OCI-LY1 (cell line): ENCODE measurements around the gene GCKR.

Experiments used
- H2AFZ ChIP-seq: fragments of 200-600 bp; sonication (generic), shearing (Covaris generic); 2 replicates; pipeline ENCODE4 v1.6.0; 2014; ENCODE audit warnings: antibody characterized with exemption, mild to moderate bottlenecking, low read length
- H3F3A ChIP-seq: fragments of 200-600 bp; sonication (generic), shearing (Covaris generic); 2 replicates; pipeline ENCODE4 v1.6.0; 2014; ENCODE audit warnings: mild to moderate bottlenecking, antibody characterized with exemption, low read length, moderate library complexity; ENCODE audit not compliant: insufficient read depth
- H3K27ac ChIP-seq: fragments of 200-600 bp; sonication (generic); 2 replicates; pipeline ENCODE4 v1.5.1; 2014; ENCODE audit warnings: low read length, mixed run types, mild to moderate bottlenecking, low read depth; ENCODE audit not compliant: poor library complexity, severe bottlenecking
- H3K27me3 ChIP-seq: fragments of 200-600 bp; sonication (generic); 2 replicates; pipeline ENCODE4 v1.6.0; 2014; ENCODE audit warnings: antibody characterized with exemption, mild to moderate bottlenecking, low read length, moderate library complexity; ENCODE audit not compliant: insufficient read depth
- H3K36me3 ChIP-seq: fragments of 200-600 bp; sonication (generic); 2 replicates; pipeline ENCODE4 v1.6.1; 2014; ENCODE audit warnings: mild to moderate bottlenecking, antibody characterized with exemption, low read length, moderate library complexity, mixed read lengths; ENCODE audit not compliant: insufficient read depth
- H3K4me1 ChIP-seq: fragments of 200-600 bp; sonication (generic); 2 replicates; pipeline ENCODE4 v1.5.1; 2014; ENCODE audit warnings: mild to moderate bottlenecking, low read length, moderate library complexity; ENCODE audit not compliant: insufficient read depth, severe bottlenecking
- H3K4me2 ChIP-seq: fragments of 200-600 bp; sonication (generic), shearing (Covaris generic); 2 replicates; pipeline ENCODE4 v1.6.1; 2014; ENCODE audit warnings: low read length
- H3K4me3 ChIP-seq: fragments of 200-600 bp; sonication (generic); 2 replicates; pipeline ENCODE4 v1.5.1; 2014; ENCODE audit warnings: low read length, low read depth, mild to moderate bottlenecking, mixed read lengths; ENCODE audit not compliant: poor library complexity, severe bottlenecking
- H3K79me2 ChIP-seq: fragments of 200-600 bp; shearing (Covaris generic); 2 replicates; pipeline ENCODE4 v1.6.1; 2016; ENCODE audit warnings: mixed run types, low read length, mixed read lengths; ENCODE audit not compliant: insufficient read depth
- H3K9ac ChIP-seq: fragments of 200-600 bp; sonication (generic), shearing (Covaris generic); 2 replicates; pipeline ENCODE4 v1.6.1; 2014; ENCODE audit warnings: mild to moderate bottlenecking, low read length, mixed read lengths
- H3K9me2 ChIP-seq: fragments of 200-600 bp; sonication (generic), shearing (Covaris generic); 2 replicates; pipeline ENCODE4 v1.6.1; 2014; ENCODE audit warnings: low read depth, mild to moderate bottlenecking, low read length, mixed read lengths
- H3K9me3 ChIP-seq: fragments of 200-600 bp; shearing (Covaris generic); 2 replicates; pipeline ENCODE4 v1.6.1; 2014; ENCODE audit warnings: low read length, mixed read lengths
- H4K20me1 ChIP-seq: fragments of 200-600 bp; sonication (generic), shearing (Covaris generic); 2 replicates; pipeline ENCODE4 v1.6.0; 2016; ENCODE audit warnings: mild to moderate bottlenecking, low read length; ENCODE audit not compliant: insufficient read depth
- CTCF ChIP-seq: fragments of 200-600 bp; sonication (generic), shearing (Covaris generic); IDR thresholded peaks from 2 replicates; pipeline ENCODE4 v1.5.1; 2017; ENCODE audit warnings: mild to moderate bottlenecking, antibody characterized with exemption, low read length, moderate library complexity, mixed read lengths
- EZH2 ChIP-seq: fragments of 200-600 bp; sonication (generic), shearing (Covaris generic); IDR thresholded peaks from 2 replicates; pipeline ENCODE4 v1.8.0; 2017; ENCODE audit warnings: borderline replicate concordance, mixed run types, mild to moderate bottlenecking, antibody characterized with exemption, low read length, moderate library complexity, mixed read lengths

The GCKR gene

DNA sequence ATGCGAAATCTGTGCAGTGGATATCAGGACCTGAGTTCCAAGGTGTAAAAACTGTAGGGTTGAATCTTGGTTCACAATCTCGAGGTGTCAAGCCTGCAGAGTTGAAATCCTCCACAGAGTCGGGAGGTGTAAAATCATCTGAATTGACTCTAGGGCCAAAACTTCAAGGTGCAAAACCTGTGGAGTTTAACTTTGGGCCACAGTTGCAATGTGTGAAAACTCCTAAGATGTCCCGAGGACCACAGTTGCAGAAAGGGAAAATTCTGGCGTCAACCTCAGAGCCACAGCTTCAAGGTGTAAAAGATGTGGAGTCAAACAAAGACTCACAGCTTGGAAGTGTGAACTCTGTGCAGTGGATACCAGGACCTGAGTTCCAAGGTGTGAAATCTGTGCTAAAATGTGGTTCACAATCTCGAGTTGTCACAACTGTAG lies 76.4 kb downstream of the GCKR start:
- no peak for TF ChIP-seq CTCF
- no peak for TF ChIP-seq EZH2
- Histone ChIP-seq H3K27me3 (no peaks in the 10 kb centered on the region; the same call in 1 of the 2 replicates), H3K4me3 (no peak overlapping the region), H3K4me2 (no peak overlapping the region), H3K36me3 (no peaks in the 10 kb centered on the region), H4K20me1 (no peaks in the 10 kb centered on the region), H3F3A (no peaks in the 10 kb centered on the region), H3K9me3 (peaks cover 15% of the 10 kb centered on the region), H3K79me2 (no peaks in the 10 kb centered on the region), H3K9me2 (no peaks in the 10 kb centered on the region), H2AFZ (no peak overlapping the region), H3K27ac (no peak overlapping the region), H3K9ac (no peak overlapping the region), H3K4me1 (no peaks in the 10 kb centered on the region)
